Measurements from ENCODE around the gene PDE1C.

PDE1C gene

DNA sequence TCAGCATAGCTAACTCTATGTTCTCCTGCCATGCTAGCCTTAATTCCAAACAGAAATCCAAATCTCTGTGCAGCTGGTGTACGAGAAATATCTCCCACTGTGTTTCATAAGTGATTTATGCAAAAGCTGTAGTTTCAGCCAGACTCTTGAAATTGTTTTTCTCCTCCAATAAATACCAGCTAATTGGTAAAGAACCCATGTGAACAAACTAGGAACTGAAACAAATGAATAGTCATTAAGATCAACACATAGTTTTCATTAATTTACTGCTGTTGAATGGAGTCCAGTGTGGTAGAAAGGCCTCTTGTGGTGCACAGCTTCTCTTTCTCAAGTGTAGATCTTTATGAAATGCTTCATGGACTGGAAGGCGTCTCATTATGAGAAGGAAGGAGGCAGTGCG lies 364.8 kb downstream of the PDE1C start:
- H3K9ac ChIP-seq (ENCODE audit: low read depth, low read length): no peak overlapping the region
- no peak overlapping the region for H3K4me3 ChIP-seq (ENCODE audit: low read depth, low read length)
- no peaks in the 10 kb centered on the region for H3K9me3 ChIP-seq (ENCODE audit: control insufficient read depth, insufficient read depth, low read length)
- peaks cover 3% of the 10 kb centered on the region for H3K27me3 ChIP-seq (ENCODE audit: control insufficient read depth, insufficient read depth, low read length)
- H3K36me3 ChIP-seq (ENCODE audit: control insufficient read depth, insufficient read depth, low read length): no peaks in the 10 kb centered on the region
- peaks cover under 1% of the 10 kb centered on the region for H3K4me1 ChIP-seq (ENCODE audit: control insufficient read depth, insufficient read depth, low read length)

DNA sequence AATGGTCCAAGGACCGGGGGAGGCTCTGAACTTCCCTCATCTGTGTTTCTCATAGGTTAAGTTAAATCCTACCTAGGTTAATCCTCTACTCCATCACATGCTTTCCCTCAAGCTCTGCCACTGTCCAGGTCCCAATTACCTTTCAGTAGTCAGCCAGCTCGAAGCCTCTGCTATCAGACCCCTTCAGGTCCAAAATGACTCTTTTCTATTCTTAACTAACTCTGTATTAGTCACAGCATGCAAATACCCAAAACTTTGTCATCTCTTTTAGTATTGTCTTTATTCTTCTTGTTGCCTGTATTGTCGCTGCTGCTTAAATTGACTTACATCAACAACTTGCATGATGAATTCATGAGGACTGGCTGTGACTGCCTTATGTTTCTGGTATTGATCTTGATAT lies 367.9 kb downstream of the PDE1C start:
- Histone ChIP-seq H3K36me3 (ENCODE audit: control insufficient read depth, insufficient read depth, low read length) (no peaks in the 10 kb centered on the region), H3K4me3 (ENCODE audit: low read depth, low read length) (no peak overlapping the region), H3K4me1 (ENCODE audit: control insufficient read depth, insufficient read depth, low read length) (no peaks in the 10 kb centered on the region), H3K27me3 (ENCODE audit: control insufficient read depth, insufficient read depth, low read length) (peaks cover under 1% of the 10 kb centered on the region), H3K9me3 (ENCODE audit: control insufficient read depth, insufficient read depth, low read length) (no peaks in the 10 kb centered on the region), H3K9ac (ENCODE audit: low read depth, low read length) (no peak overlapping the region)

Data from iPS-15b (cell line).